A172 (cell line): ENCODE results near the gene GRIK4. TPM values are rescaled to one million over a fixed set of nuclear protein-coding genes. Genes with fewer than 3 reads are reported as not detected.
"Not testable (repeated sequence)": the region's sequence is repeated elsewhere in the genome, so short reads cannot be mapped to it uniquely, and the experiment has no call there.

Experiments used
- DNase-seq: peaks from one replicate; pipeline ENCODE4 v3.0.0-alpha.2; 2015; ENCODE audit warnings: low spot score
- total RNA-seq: library from RNA; depleted of rRNA; stranded (reverse); fragments of >200 nt; shearing (Covaris generic); gene quantifications from 2 replicates; pipeline ENCODE4 v1.2.3, GENCODE V29; 2014

Gene GRIK4
- total RNA-seq, 1 experiment from 2014 or later: not detected

GRCh38 chr11:120746376-120746775 lies 234.8 kb downstream of the GRIK4 start:
- no peak for DNase-seq

GRCh38 chr11:120746836-120747609 lies 235.5 kb downstream of the GRIK4 start:
- DNase-seq: no peak

GRCh38 chr11:120747850-120748814 lies 236.6 kb downstream of the GRIK4 start:
- DNase-seq: no peak

GRCh38 chr11:120749395-120749794 lies 237.8 kb downstream of the GRIK4 start:
- no peak for DNase-seq

GRCh38 chr11:120750647-120751549 lies 239.3 kb downstream of the GRIK4 start:
- DNase-seq: no peak

GRCh38 chr11:120751550-120751949 lies 240.0 kb downstream of the GRIK4 start:
- DNase-seq: no peak

GRCh38 chr11:120752668-120753067 lies 241.1 kb downstream of the GRIK4 start:
- DNase-seq: no peak

GRCh38 chr11:120756931-120757330 lies 245.4 kb downstream of the GRIK4 start:
- no peak for DNase-seq

GRCh38 chr11:120759046-120759445 lies 247.5 kb downstream of the GRIK4 start:
- no peak for DNase-seq

- DNase-seq: not testable (repeated sequence)
Measured at GRCh38 chr11:120765710-120766109, 254.2 kb downstream of the GRIK4 start.

GRCh38 chr11:120766318-120766717 lies 254.8 kb downstream of the GRIK4 start:
- DNase-seq: no peak

GRCh38 chr11:120768949-120769348 lies 257.4 kb downstream of the GRIK4 start:
- DNase-seq: no peak

- no peak for DNase-seq
Measured at GRCh38 chr11:120769906-120770305, 258.4 kb downstream of the GRIK4 start.

- DNase-seq: no peak
Measured at GRCh38 chr11:120771551-120772060, 260.1 kb downstream of the GRIK4 start.

- DNase-seq: peak; percentile 32
Measured at GRCh38 chr11:120773501-120774031, 262.0 kb downstream of the GRIK4 start.

- no peak for DNase-seq
Measured at GRCh38 chr11:120774591-120775386, 263.2 kb downstream of the GRIK4 start.

- no peak for DNase-seq
Measured at GRCh38 chr11:120775986-120776951, 264.7 kb downstream of the GRIK4 start.

GRCh38 chr11:120778685-120779490 lies 267.3 kb downstream of the GRIK4 start:
- DNase-seq: no peak
